Measurements from ENCODE around the gene BTNL3.
A peak's percentile ranks its signal among the peaks of the same experiment; 100 is the strongest.

BTNL3 gene

GRCh38 chr5:181047921-181048320 is 59.3 kb downstream of the BTNL3 start:
- no peak for DNase-seq

DNA sequence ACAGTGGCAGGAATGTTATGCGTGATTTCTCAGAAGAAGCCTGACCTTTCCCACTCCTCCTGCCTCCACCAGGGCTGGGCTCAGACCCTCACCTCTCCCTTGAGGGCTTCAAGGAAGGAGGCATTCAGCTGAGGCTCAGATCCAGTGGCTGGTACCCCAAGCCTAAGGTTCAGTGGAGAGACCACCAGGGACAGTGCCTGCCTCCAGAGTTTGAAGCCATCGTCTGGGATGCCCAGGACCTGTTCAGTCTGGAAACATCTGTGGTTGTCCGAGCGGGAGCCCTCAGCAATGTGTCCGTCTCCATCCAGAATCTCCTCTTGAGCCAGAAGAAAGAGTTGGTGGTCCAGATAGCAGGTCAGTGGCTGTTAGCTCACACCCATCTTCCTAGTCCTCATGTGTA is 61.4 kb downstream of the BTNL3 start:
- no peak for DNase-seq

DNA sequence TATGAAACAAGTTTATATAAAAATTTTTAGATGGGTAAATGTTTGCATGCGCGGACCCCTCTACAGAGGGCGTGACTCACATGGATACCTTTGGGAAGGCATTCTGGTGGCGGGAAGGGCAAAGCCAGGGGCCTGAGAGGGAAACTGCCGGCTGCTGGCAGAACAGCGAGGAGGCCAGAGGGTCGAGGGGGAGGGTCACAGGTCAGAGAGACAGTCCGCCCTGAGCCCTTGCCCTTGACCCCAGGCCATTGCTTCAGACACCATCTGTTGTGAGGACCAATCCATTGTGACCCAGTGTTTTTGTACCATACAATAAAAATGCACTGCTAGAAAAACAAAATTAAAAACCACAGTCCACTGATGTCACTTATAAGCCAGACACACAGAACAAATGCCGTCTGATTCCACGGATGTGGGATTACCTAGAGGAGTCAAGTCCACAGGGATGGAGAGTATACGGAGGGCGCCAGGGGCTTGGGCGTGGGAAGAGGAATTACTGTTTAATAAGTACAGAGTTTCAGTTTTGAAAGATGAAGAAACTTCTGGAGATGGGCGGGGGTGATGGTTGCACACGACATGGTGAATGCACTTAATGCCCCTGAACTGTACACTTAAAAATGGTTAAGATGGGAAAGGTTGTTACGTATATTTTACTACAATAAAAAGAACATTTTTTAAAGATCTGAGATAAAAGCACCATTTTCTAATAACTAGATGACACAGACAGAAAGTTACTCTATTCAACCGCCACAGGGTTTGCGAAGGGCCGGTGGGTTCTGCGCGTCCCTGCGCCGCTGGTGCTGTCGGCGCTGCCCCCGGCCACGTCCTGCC is 63.4 kb downstream of the BTNL3 start:
- no peak for DNase-seq

- peak; percentile 14 for DNase-seq
Observed at GRCh38 chr5:181052672-181053487, 64.2 kb downstream of the BTNL3 start.

DNA sequence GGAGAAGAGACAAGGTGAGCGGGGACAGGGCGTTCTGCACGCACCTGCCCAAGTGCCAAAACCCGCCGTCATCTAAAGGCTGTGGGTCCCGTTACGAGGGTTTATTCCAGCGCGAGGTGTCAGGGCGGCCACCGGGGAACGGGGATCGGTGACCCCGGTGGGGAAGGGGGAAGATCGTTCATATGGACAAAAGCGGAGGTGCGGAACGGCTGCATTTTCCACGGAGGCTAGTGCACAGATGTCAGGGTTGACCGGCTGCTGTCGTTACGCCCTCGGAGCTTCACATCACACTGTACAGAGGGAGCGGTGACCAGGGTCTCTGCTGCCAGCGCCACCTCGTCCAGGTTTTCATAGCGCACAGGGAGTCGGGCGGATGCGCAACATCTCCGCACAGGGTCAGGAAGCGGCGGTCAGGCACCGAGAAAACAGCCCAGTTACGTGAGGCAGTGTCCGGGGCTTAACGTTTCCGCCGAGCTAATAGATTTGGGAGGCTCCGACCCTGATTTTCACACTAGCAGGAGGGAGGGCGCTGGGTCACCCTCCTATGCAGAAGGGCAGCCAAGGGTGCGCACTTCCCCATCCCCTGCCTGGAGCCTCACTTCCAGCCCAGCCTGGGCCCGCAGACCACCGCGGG is 65.0 kb downstream of the BTNL3 start:
- no peak for DNase-seq

GRCh38 chr5:181054138-181054537 is 65.5 kb downstream of the BTNL3 start:
- DNase-seq: no peak

DNA sequence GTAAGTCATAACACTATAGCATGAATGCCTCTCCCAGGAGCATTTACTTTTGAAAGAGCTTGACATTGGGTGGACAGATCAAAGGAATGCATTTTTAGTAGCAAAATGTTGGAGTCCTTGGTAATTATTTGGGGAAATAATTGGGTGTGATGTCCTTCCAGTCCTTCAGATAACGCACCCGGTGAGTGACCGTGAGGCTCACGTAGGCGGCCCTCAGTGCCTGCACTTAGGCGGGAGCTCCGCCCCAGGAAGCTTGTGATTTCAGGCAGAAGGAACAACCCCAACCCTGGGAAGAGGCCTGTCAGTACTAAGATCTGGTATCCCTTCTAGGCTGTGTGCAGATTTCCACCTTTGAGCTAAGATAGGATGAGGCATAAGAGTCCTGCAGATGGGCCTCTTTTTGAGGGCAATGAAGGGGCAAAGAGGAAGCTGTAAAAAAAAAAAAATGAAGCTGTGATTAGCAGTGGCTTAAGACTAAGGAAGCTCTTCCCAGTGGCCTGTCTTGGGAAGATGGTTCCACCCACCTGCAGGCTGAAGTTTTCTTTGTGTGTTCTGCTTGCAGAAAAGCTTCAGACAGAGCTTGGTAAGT is 66.3 kb downstream of the BTNL3 start:
- no peak for DNase-seq
